Measurements from ENCODE around the gene SHC4. TPM values are rescaled to one million over a fixed set of nuclear protein-coding genes. Genes with fewer than 3 reads are reported as not detected.

SHC4 gene
- polyA plus RNA-seq, 1 donor from 2014 or later, result 4.5 TPM

- no peaks in the 10 kb centered on the region for H3K9me3 ChIP-seq (ENCODE audit: low read length)
- H3K36me3 ChIP-seq (ENCODE audit: insufficient read depth, low read length), result no peaks in the 10 kb centered on the region
- no peak overlapping the region for H2AFZ ChIP-seq (ENCODE audit: low read depth, low read length)
- H3K4me2 ChIP-seq (ENCODE audit: low read length), result no peak overlapping the region
- no peaks in the 10 kb centered on the region for H3K27me3 ChIP-seq (ENCODE audit: insufficient read depth, low read depth, low read length)
- H3K4me3 ChIP-seq (ENCODE audit: low read length), result no peak overlapping the region
- no peaks in the 10 kb centered on the region for H3K79me2 ChIP-seq (replicated peaks; ENCODE audit: insufficient read depth, low read length)
- H3K27ac ChIP-seq (ENCODE audit: low read length), result no peak overlapping the region
- no peaks in the 10 kb centered on the region for H4K20me1 ChIP-seq (ENCODE audit: insufficient read depth)
- TF ChIP-seq EZH2 (IDR thresholded peaks at IDR 0.05; ENCODE audit: borderline replicate concordance, insufficient read depth, low read length, poor library complexity, severe bottlenecking), result no peak
- no peak for TF ChIP-seq RAD21 (conservative IDR thresholded peaks at IDR 0.05)
- TF ChIP-seq CTCF (IDR thresholded peaks at IDR 0.05; ENCODE audit: poor library complexity, severe bottlenecking), result no peak
- no peak for TF ChIP-seq EP300 (conservative IDR thresholded peaks at IDR 0.05; ENCODE audit: poor library complexity, severe bottlenecking)
- TF ChIP-seq TAF1 (IDR thresholded peaks at IDR 0.05; ENCODE audit: low read depth), result no peak
- TF ChIP-seq SMC3 (conservative IDR thresholded peaks at IDR 0.05; ENCODE audit: poor library complexity), result no peak
- TF ChIP-seq REST (IDR thresholded peaks at IDR 0.05; ENCODE audit: borderline replicate concordance), result no peak
- TF ChIP-seq MXI1 (conservative IDR thresholded peaks at IDR 0.05; ENCODE audit: poor library complexity, severe bottlenecking), result no peak
- TF ChIP-seq POLR2AphosphoS5 (IDR thresholded peaks at IDR 0.05), result no peak
- no peaks in the 10 kb centered on the region for H3F3A ChIP-seq (ENCODE audit: insufficient read depth, low read length, poor library complexity, severe bottlenecking)
- H3K9me2 ChIP-seq (ENCODE audit: insufficient read depth, low read length), result no peaks in the 10 kb centered on the region
- H3K9ac ChIP-seq (ENCODE audit: low read length), result no peak overlapping the region
Measured at GRCh38 chr15:48868023-48868422, 95.7 kb downstream of the SHC4 start.

DNA sequence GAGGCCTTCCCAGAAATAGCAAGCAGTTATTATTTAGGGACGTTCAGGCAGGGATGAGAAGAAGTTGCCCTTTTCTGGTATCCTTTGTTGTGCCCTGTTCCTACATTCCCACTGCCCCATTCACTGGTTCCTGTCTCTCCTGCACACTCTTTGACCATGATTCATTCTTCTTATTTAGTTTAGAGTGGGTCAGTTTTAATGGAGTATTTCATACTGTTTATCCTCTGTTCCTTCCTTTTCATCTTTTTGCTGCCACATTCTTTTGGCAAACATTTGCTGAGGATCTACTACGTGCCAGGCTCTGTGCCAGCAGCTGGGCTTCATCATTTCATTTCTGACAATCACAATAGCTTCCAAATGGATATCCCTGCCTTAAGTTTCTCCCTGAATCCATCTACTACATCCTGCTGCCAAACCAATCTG is 97.6 kb downstream of the SHC4 start:
- H2AFZ ChIP-seq (ENCODE audit: low read depth, low read length), result no peak overlapping the region

More for the DNA sequence above, 97.6 kb downstream of the SHC4 start:
- Histone ChIP-seq H3K79me2 (replicated peaks; ENCODE audit: insufficient read depth, low read length) (no peaks in the 10 kb centered on the region), H4K20me1 (ENCODE audit: insufficient read depth) (no peaks in the 10 kb centered on the region), H3K4me3 (ENCODE audit: low read length) (no peak overlapping the region), H3K27ac (ENCODE audit: low read length) (no peak overlapping the region), H3K9me2 (ENCODE audit: insufficient read depth, low read length) (no peaks in the 10 kb centered on the region), H3K36me3 (ENCODE audit: insufficient read depth, low read length) (no peaks in the 10 kb centered on the region), H3K9ac (ENCODE audit: low read length) (no peak overlapping the region), H3K4me2 (ENCODE audit: low read length) (no peak overlapping the region), H3K9me3 (ENCODE audit: low read length) (no peaks in the 10 kb centered on the region), H3K27me3 (ENCODE audit: insufficient read depth, low read depth, low read length) (no peaks in the 10 kb centered on the region), H3F3A (ENCODE audit: insufficient read depth, low read length, poor library complexity, severe bottlenecking) (no peaks in the 10 kb centered on the region)
- TF ChIP-seq REST (IDR thresholded peaks at IDR 0.05; ENCODE audit: borderline replicate concordance) (no peak), TAF1 (IDR thresholded peaks at IDR 0.05; ENCODE audit: low read depth) (no peak), SMC3 (conservative IDR thresholded peaks at IDR 0.05; ENCODE audit: poor library complexity) (no peak), EP300 (conservative IDR thresholded peaks at IDR 0.05; ENCODE audit: poor library complexity, severe bottlenecking) (no peak), RAD21 (conservative IDR thresholded peaks at IDR 0.05) (no peak), CTCF (IDR thresholded peaks at IDR 0.05; ENCODE audit: poor library complexity, severe bottlenecking) (no peak), POLR2AphosphoS5 (IDR thresholded peaks at IDR 0.05) (no peak), MXI1 (conservative IDR thresholded peaks at IDR 0.05; ENCODE audit: poor library complexity, severe bottlenecking) (no peak), EZH2 (IDR thresholded peaks at IDR 0.05; ENCODE audit: borderline replicate concordance, insufficient read depth, low read length, poor library complexity, severe bottlenecking) (no peak)
